ENCODE data around the gene SCP2.

Gene SCP2

DNA sequence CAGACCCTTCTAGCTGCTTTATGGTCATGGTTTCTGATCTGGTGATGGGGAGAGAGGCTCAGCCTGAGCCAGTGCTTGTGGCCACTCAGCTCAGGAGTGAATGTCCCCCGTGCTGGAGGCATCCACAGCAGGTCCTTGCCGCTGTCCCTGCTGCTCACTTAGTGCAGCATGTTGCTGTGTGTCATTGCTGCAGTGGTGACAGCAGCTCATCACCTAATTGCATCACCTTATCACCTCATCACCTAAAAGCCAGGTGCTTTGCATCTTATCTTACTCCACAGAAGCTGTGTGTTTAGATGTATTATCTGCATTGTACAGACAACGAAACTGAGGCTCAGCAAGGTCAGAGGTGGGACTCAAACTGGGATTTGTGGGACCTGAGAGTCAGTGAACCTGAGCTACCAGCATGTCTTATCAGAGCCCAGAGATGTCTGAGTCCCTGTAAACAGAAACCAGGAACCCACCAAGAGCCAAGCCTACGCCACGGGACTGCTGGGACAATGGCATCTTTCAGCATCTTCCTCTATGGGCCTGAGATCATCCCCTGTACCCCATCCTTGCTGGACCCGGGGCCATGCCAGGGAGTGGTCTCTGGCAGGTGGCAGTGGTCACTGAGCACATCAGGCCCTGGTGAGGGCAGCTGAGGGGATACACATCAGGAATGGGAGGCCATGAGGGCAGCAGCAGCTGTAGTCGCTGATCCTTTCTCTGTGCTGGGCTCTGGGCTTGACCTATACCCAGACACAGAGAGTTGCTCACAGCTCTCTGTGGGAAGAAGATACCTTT, 141.4 kb downstream of the SCP2 start:
- DNase-seq (ENCODE audit: low spot score), result peak; percentile 51

DNA sequence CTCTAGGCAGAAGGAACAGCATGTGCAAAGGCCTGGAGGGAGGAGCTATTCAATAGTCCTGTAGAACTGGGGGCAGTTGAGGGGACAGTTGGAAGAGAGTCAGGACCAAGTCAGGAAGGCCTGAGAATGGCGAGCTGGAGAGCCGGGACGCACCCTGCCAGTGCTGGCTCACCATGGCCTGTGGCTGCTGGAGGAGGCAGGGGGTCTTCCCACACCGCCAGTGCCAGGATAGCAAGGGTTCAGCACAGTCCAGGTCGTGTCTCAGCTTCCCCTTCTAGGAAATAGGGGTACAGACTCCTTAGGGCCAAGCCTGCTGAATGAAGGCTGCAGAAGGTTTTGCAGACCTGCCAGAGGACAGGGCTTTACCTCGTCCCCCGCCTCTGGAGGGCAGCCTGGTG, 142.2 kb downstream of the SCP2 start:
- peak; percentile 44 for DNase-seq (ENCODE audit: low spot score)

DNA sequence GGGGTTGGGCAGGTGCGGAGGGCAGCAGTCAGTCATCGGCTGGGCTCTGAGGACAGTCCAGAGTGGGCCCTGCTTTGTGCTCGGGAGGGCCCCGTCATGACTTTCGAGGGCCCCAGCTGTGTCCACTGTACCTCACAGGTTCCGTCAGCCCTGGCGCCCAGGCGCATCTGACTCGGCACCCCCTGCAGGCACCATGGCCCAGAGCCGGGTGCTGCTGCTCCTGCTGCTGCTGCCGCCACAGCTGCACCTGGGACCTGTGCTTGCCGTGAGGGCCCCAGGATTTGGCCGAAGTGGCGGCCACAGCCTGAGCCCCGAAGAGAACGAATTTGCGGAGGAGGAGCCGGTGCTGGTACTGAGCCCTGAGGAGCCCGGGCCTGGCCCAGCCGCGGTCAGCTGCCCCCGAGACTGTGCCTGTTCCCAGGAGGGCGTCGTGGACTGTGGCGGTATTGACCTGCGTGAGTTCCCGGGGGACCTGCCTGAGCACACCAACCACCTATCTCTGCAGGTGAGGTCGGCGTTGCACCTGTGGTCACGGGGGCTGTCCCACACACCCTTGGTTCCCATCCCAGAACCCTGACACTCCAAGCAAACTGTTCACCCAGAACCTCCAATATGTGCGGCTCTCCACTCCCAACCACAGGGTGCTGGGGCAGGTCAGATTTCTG, 142.7 kb downstream of the SCP2 start:
- peak; percentile 42 for DNase-seq (ENCODE audit: low spot score)

DNA sequence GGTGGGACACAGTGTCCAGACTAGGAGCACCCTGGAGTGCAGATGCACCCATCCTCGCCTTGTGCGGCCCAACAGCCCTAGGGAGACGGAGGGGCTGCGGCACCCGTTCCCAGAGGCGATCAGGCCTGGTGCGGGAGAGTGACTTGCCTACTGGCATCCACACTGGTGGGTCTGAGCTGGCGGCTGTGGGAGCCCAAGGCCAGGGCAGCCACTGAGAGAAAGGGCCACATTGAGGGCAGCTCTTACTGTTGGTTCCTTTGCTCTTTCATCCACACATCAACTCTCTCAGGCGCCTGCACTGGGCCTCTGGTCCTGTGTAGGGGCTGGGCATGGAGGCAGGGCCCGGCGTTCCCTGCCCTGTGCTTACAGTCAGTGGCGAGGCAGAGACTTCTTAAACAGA, 143.5 kb downstream of the SCP2 start:
- DNase-seq (ENCODE audit: low spot score), result peak; percentile 60

DNA sequence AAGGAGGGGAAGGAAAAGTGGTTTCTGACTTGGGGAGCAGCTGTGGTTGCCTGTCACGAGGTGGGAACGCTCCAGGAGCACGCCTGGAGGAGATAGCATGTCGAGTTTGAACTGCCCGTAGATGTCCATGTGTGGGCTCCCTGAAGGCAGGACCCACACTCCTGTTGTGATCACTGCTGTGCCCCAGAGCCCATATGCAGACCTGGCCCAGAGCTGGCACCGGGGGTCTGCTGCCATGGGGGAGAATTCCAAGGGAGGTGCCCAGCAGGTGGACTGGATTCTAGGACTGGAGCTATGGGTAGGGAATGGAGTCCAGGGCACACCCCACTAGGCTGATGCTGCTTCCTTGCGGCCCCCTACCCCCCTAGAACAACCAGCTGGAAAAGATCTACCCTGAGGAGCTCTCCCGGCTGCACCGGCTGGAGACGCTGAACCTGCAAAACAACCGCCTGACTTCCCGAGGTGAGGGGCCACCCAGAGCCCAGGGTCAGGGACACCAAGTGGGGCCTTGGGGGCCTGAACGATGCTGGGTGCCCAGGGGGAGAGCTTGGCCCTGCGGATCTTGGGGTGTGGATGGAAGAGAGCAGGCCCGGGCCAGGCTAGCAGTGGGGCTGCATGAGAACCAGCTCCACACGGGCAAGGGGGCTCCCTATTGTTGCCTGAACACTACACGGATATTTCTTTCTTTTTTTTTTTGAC, 144.2 kb downstream of the SCP2 start:
- DNase-seq (ENCODE audit: low spot score), result no peak

DNA sequence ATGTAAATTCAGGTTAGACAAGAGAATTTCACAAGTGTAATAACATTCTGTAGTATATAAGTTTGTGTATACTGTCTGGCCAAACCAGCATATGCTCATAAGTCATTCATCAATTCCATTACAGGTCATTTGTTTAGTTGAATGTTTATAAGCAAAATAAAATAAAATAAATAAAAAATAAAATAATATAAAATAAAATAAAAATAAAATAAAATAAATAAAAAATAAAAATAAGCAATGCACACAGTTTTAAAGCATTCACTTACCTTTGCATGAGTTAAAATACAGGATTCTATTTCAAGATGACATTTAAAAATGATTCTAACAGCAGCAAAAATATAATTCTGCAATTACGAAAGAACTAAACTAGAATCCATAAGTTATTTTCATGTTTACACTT, 144.8 kb downstream of the SCP2 start:
- DNase-seq (ENCODE audit: low spot score), result no peak

DNA sequence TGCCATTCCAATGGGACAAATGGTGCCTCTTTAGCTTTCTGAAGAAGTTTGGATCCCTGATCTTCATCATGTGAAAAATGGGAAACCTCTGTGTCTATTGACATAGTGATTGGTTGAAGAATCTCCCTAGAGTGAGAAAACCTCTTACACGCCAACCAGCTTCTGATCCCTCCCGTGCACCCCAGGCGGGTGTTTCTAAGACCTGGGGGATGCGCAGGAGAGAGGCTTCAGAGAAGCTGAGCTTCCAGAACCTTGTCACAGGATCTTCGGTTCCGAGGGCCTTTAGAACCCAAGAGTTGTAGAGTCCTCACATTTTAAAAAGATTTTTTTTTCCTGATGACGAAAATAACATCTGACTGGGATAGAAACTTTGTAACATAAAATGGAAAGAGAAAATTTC, 146.2 kb downstream of the SCP2 start:
- no peak for DNase-seq (ENCODE audit: low spot score)

DNA sequence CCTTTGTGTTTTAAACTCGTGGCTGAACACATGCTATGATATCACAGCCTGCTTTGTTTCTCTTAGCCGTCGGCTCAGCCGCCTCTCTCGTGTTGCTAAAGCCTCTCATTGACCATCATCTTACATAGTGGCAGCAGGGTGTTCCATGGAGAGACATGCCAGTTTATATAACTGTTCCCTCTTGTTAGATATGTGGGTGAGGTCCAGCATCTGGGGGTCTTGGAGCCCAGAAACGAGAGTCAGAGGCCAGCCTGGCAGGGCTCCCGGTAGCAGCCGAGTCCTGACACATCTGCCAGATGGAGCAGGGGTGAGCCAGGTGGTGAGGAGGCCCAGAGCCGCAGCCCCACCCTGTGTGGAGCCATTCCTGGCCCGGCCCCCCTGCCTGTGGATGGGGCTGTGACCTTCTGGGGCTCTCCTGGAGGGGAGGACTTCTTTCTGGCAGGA, 146.8 kb downstream of the SCP2 start:
- peak; percentile 67 for DNase-seq (ENCODE audit: low spot score)

DNA sequence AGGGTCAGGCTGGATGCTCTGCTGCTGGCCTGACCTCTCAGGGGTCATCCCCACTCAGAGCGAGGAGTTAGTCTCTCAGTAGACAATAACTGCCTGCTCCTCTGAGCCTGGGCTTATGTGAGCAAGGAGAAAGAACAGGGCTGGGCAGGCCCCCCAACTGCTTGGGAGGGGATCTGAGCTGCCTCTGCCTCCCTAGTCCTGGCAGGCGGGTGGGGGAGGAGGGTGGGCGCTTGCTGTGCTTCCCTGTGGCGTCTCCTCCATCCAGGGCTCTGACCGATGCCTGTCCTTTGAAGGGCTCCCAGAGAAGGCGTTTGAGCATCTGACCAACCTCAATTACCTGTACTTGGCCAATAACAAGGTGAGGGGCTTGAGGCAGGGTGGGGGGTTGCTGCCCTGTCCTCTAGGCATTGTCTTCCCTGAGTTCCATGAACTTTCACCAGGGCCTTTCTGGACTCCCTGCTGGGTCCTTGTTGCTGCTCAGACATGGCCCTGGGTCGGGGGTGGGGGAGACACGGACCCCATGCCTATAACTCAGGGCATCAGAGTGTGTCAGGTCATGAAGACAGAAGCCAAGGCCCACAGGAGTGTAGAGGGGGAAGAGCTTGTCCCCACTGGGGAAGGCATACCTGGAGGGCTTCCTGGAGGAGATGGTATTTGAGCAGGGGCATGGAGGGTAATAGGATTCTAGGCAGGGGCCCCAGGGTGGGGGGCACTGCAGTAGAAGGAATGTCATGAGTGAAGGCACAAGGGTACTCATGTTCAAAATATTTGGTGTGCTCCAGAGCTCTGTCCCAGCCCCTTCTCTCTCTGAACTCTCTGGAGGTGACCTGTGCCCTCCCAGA, 147.5 kb downstream of the SCP2 start:
- DNase-seq (ENCODE audit: low spot score), result peak; percentile 49

DNA sequence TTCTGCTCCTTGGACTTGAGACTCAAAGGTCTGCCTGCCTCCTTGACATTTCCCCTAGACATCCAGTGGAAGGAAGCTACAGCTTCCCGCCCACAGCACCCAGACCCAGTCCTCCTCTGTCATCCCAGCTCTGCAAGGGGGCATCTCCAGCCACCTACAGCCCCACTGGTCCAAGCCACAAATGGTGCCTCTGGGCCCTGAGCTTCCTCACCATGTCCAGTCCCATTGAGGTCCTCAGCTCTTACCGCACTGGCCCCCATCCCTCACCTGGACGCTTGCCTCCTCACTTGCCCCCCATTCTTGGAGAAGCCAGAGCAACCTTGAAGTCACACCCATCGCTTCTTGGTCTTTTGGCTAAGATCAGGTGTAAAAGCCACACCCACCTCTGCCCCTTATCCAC, 148.1 kb downstream of the SCP2 start:
- DNase-seq (ENCODE audit: low spot score), result no peak

DNA sequence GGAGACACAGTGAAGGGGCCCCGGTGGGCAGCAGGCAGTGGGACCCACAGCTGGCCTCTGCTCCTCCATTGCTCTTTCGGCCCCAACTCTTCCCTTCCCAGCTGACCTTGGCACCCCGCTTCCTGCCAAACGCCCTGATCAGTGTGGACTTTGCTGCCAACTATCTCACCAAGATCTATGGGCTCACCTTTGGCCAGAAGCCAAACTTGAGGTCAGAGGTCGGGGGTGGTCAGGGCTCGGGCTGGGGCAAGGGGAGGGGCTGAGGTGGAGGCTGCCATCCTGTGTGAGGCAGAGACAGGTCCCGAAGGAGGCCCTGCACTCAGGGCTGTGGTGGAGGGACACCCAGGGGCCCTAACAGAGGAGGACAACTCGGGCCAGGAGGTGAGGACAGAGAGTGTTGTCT, 148.7 kb downstream of the SCP2 start:
- no peak for DNase-seq (ENCODE audit: low spot score)

DNA sequence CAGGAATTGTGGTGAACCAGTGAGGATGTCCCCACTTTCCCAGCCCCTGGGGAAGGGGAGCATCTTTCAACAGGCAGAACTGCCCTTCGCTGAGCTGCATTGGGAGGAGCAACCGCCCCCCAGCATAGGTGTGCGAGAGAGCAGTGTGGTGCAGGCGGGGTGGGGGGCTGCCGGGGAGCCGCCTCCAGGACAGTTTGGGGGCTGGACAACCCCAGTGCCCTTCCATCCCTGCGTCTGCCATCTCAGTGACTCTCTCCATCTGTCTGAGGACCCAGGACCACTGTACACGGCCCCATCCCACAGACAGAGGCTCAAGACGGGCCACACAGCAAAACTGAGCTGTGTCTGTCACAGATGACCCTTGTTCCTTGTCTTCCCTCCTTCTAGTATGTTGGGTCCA, 149.1 kb downstream of the SCP2 start:
- no peak for DNase-seq (ENCODE audit: low spot score)

DNA sequence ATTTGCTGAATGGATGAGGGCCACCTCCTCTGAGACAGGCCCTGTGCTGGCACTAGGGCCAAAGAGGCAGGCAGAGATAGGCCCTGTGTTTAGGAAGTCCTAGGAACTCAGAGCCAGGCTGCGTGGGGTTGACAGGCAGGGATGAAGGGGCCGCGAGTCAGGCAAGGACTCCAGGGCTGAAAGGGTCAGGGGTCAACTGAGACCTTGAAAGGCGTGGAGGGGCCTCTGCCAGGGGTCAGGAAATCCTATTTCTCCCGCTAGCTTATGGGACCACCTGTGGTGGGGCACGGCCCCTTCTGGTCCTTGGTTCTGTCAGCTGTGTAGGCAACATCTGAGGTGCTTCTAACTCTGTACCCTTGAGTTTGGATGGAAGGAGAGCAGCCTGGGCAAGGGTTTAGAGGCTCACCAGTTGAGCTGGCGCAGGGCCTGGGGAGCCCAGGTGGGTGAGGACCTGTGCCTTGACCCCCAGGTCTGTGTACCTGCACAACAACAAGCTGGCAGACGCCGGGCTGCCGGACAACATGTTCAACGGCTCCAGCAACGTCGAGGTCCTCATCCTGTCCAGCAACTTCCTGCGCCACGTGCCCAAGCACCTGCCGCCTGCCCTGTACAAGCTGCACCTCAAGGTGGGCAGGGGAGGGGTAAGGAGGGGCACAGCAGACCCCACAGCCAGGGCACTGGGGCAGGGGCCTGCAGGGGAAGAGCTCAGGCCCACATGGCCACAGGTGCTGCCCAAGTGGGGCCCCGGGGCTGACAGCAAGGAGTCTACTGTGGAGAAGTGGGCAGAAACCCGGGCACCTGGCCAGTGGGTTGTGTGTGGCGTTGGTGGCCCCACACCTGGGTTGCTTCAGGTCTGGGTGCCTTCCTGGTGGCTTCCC, 149.9 kb downstream of the SCP2 start:
- DNase-seq (ENCODE audit: low spot score), result no peak

DNA sequence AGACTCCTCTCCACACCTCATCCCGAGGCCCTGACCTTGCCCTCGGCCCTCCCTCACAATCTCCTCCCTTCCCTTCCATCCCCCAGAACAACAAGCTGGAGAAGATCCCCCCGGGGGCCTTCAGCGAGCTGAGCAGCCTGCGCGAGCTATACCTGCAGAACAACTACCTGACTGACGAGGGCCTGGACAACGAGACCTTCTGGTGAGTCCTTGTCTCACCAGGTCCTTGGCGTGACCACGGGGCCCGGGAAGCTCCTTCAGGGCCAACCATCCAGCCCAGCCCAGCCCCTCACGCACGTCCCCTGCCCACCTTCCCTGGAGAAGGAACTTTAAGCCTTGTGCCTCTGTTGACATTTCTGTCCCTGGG, 150.5 kb downstream of the SCP2 start:
- no peak for DNase-seq (ENCODE audit: low spot score)

DNA sequence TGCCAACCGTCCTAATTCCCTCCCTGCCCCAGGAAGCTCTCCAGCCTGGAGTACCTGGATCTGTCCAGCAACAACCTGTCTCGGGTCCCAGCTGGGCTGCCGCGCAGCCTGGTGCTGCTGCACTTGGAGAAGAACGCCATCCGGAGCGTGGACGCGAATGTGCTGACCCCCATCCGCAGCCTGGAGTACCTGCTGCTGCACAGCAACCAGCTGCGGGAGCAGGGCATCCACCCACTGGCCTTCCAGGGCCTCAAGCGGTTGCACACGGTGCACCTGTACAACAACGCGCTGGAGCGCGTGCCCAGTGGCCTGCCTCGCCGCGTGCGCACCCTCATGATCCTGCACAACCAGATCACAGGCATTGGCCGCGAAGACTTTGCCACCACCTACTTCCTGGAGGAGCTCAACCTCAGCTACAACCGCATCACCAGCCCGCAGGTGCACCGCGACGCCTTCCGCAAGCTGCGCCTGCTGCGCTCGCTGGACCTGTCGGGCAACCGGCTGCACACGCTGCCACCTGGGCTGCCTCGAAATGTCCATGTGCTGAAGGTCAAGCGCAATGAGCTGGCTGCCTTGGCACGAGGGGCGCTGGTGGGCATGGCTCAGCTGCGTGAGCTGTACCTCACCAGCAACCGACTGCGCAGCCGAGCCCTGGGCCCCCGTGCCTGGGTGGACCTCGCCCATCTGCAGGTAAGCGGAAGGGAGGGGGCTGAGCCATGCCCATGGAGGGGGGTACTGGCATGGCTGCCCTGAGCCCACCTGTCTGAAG, 151.4 kb downstream of the SCP2 start:
- no peak for DNase-seq (ENCODE audit: low spot score)

DNA sequence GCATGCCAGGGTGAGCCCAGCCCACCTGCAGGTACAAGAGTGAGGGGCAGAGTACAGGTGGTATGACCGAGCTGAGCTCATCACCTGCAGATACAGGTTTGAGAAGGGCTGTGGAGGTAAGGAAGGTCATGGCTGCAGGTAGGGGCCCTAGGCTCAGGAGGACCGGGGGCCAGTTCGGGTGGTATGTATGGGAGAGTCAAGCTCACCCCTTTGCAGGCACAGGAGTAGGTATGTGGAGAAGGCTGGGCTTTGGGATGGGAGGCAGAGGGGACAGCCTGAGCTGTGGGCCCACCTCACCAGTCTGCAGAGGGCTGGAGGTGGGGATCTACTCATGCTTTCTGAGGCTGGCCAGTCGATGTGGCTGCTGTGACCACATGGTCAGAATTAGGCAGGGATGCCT, 152.2 kb downstream of the SCP2 start:
- no peak for DNase-seq (ENCODE audit: low spot score)

DNA sequence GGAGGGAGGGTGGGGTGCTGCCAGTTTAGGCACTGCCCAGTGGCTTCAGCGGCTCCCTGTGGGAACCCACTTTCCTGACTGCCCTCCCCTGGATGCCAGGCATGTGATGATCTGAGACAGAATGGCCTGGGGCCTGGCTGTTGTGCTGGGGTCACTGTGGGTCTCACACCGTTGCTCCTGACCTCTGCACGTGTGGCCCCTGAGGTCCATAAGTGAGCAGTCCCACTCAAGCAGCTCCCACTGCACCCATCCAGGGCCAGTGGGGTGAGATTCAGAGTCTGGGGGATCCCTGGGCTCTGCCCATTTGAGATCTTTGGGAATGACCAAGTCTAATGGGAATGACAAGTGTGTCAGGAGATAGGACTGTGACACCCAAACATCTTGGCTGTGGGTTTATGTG, 153.0 kb downstream of the SCP2 start:
- DNase-seq (ENCODE audit: low spot score), result no peak

DNA sequence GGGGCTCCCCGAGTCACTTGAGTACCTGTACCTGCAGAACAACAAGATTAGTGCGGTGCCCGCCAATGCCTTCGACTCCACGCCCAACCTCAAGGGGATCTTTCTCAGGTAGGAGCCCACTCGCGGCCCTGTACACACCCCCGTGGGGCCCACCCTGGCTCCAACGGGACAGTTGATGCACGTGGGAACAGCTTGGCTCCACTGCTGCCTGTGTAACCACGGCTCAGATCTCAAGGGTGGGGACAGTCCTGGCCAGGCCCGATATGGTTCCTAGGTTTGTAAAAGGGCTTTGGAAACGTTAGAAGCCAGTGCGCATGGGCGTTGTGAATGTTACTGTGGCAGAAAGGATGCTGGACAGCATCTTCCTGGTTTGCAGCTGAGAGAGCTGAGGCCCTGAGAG, 153.7 kb downstream of the SCP2 start:
- no peak for DNase-seq (ENCODE audit: low spot score)

DNA sequence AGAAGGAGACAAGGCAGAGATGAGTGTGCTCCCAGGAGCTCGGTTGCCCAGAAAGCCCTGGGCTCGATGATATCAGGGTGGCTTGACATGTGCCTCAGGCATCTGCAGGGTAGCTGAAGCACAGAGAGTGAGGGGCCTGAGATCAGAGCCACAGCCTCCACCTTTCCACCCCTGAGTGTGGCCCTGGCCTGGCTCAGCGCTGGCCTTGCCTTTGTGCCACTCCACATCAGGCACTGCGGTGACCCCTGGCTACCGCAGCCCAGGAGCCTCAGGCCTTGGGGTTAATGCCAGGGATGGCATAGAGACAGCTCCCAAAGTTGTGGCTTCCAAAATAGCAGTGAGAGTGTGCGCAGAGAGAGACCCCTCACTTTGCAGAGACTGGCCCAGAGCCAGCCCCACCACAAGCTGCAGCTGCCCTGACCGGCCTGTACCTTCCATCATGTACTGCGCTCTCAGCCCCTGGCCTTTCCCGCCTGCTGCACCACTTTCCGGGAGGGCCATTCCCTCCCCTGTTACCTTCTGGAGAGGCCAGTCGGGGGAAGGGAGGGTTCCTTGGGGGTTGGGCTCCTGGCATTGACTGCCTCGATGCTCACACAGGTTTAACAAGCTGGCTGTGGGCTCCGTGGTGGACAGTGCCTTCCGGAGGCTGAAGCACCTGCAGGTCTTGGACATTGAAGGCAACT, 154.4 kb downstream of the SCP2 start:
- DNase-seq (ENCODE audit: low spot score), result no peak

Data from left forelimb (tissue), 1 donor.